GM18873 (cell line): Measurements from ENCODE around the gene RBM3.
"Not testable (repeated sequence)": the region's sequence is repeated elsewhere in the genome, so short reads cannot be mapped to it uniquely, and the experiment has no call there.

Experiments
- ATAC-seq: cut with Tn5 transposase; IDR thresholded peaks from one replicate; pipeline ENCODE4 v1.9.1; 2021; ENCODE audit warnings: mild to moderate bottlenecking, moderate library complexity, moderate number of reproducible peaks; ENCODE audit not compliant: unreplicated experiment, low FRiP score

RBM3 gene

GRCh38 chrX:48574270-48575266 lies at the start of gene RBM3:
Gene RBM3, plus strand, starts transcription at chrX:48574484. Its CDS starts 697 bp downstream, at chrX:48575181.
- ATAC-seq = peak; percentile 53

DNA sequence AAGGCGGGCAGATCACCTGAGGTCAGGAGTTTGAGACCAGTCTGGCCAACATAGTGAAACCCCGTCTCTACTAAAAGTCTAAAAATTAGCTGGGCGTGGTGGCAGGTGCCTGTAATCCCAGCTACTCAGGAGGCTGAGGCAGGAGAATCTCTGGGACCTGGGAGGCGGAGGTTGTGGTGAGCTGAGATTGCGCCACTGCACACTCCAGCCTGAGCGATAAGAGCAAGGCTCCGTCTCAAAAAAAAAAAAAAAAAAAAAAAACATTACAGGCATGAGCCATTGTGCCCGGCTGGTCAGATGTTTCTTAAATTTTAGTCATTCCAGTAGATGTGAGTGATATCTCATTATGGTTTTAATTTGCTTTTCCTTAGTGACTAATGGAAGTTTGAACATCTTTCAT lies 48.4 kb upstream of the RBM3 start:
- not testable (repeated sequence) for ATAC-seq

DNA sequence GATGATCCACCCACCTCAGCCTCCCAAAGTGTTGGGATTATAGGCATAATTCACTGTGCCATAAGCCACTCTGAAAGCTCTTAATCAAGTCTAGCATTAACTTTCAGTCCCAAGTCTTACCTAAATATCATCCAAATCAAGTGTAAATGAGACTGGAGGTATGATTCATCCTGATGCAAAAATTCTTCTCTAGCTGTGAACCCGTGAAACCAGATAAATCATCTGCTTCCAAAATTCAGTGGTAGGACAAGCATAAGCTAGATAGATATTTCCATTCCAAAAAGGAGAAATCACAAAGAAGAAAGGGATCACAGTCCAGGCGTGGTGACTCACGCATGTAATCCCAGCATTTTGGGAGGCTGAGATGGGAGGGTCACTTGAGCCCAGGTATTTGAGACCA lies 43.5 kb upstream of the RBM3 start:
- ATAC-seq = no peak

GRCh38 chrX:48531358-48531959 lies 42.8 kb upstream of the RBM3 start:
- ATAC-seq = no peak

- ATAC-seq = no peak
These were observed 42.1 kb upstream of the RBM3 start for GRCh38 chrX:48532161-48532560.

DNA sequence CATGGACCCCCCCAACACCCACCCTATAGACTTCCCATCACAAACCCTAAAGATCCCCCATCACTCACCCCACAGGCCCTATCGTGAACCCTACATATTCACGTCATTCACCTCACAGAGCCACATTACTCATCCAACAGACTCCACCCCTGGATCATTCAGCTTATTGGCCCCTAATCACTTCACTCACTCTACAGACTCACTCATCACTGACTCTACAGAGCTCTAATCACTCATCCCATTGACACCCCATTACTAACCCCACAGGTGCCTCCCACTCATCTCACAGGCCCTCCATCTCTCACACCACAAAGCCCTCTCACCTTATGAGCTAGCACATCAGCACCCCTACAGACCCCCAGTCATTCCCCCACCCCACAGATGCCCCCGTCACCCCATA lies 41.1 kb upstream of the RBM3 start:
- ATAC-seq = no peak

DNA sequence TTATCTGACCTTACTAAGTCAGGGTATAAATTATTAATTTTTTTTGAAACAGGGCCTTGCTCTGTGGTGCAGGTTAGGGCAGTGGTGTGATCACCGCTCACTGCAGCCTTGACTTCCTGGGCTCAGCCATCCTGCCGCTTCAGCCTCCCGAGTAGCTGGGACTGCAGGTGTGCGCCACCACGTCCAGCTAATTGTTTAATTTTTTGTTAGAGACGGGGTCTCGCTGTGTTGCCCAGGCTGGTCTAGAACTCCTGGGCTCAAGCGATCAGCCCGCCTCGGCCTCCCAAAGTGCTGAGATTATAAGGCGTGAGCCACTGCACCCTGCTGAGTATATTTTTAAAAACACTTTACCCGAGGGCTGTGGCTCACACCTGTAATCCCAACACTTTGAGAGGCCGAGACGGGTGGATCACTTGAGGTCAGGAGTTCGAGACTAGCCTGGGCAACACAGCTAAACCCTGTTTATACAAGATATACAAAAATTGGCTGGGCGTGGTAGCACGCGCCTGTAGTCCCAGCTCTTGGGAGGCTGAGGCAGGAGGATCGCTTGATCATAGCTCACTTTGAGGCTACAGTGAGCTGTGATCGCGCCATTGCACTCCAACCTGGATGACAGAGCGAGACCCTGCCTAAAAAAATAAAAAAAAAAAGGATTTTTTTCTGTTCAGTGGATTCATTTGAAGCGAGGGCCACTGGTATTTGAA lies 35.5 kb upstream of the RBM3 start:
- ATAC-seq = no peak

DNA sequence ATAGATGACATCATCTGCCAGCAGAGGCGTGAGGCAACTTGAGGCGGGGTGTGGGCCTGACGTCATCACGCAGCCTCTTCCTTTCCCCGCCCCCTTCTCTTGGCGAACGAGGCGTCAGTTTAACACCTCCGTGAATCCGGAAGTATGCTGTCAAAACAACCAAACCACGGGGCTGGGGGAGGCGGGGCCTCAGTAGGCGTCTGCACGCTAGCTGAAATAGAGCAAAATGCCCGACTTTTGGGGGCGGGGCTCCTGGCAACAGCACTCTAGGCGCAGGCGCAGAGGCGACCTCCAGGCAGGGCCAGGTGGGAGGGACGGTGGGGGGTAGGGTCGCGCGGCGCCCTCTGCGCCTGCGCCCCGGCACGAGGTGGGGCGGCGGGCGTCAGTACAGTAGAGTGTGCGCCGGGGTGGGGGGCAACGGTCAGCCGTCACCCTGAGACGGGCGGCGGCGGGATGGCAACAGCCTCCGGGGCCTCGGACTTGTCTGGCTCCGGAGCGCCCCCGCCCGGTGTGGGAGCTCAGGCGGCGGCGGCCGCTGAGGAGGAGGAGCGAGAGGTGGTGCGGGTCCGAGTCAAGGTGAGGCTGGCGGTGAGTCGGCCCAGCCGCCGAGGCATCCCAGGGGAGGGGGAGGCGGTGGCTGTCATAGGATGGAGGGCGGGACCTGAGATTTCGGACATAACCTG lies 34.8 kb upstream of the RBM3 start, which contains the start of gene TBC1D25:
Gene TBC1D25 (plus strand): TSS at position 370 of the 683 bp plus-strand sequence. CDS start 84 bp downstream, at position 454.
- ATAC-seq = peak; percentile 51

GRCh38 chrX:48540028-48540375 lies 34.3 kb upstream of the RBM3 start:
- no peak for ATAC-seq

GRCh38 chrX:48540480-48540879 lies 33.8 kb upstream of the RBM3 start:
- ATAC-seq = no peak

DNA sequence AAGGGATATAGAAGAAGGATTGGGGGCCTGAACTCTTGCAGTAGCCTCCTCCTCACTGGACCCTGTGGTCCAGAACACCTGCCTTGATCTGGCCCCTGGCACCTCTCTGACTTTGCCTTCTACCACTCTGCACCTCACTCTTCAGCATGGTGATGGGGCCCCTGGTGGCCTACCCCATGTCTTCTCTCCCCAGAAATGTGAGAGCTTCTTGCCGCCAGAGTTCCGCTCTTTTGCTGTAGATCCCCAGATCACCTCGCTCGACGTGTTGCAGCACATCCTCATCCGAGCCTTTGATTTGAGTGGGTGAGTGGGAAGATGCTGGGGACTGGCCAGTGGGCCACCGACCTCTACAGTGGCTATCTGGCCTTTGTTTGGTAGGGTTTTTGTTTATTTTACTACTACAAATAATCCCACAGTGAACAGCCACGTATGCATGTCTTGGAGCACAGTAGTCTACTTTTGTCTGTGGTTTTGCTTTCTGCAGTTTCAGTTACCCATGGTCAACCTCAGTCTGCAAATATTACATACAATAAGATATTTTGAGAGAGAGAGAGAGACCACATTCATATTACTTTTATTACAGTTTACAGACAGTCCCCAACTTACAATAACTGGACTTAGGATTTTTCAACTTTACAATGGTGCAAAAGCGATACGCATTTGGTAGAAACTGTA lies 33.0 kb upstream of the RBM3 start:
- ATAC-seq = no peak

DNA sequence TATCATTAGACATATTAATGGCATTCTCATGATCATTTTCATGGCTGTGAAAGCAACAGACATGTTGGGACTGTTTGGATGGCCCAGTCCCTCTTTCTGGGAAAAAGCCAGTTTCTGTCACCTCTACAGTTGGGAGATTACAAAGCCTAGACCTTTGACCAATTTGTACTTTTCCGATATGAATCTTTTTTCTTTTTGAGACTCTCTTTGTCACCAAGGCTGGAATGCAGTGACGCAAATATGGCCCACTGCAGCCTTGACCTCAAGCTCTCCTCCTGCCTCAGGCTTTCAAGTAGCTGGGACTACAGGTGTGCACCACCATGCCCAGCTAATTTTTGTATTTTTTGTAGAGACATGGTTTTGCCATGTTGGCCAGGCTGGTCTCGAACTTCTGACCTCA lies 25.4 kb upstream of the RBM3 start:
- ATAC-seq = no peak

DNA sequence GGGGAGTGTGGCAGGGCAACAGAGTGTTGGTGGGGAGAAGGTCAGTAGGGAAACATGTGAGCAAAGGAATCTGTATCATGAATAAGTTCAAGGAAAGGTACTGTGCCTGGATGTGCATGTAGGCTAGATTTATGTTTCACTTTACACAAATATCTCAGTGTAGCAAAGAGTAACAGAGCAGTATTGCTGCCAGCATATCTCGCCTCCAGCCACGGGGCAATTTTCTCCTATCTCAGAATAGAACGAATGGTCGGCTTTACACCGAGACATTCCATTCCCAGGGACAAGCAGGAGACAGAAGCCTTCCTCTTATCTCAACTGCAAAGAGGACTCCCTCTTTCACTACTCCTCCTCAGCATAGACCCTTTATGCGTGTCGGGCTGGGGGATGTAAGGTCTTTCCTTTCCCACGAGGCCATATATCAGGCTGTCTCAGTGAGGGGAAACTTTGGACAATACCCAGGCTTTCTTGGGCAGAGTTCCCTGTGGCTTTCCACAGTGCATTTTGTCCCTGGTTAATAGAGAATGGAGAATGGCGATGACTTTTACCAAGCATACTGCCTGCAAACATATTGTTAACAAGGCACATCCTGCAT lies 18.5 kb upstream of the RBM3 start:
- ATAC-seq = not testable (repeated sequence)

DNA sequence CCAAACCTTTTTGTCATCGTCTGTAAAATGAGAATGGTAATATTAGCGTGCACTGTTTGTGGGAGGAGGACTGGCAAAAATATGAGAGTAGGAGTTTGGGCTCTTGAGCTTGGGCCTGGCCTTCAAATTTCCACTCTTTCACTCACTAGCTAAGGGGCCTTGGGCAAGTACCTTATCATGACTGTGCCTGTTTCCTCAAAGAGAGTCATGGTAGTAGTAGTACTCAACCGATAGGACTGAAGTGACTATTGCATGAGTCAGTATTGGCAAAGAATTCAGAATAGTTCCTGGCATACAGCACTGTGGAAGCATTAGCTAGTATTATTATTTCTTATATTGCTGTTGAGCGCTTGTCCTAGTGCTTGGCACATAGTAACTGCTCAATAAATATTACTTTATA lies 16.0 kb upstream of the RBM3 start:
- ATAC-seq = no peak

GRCh38 chrX:48559636-48560035 lies 14.6 kb upstream of the RBM3 start:
- ATAC-seq = no peak

GRCh38 chrX:48560056-48560455 lies 14.2 kb upstream of the RBM3 start:
- no peak for ATAC-seq

DNA sequence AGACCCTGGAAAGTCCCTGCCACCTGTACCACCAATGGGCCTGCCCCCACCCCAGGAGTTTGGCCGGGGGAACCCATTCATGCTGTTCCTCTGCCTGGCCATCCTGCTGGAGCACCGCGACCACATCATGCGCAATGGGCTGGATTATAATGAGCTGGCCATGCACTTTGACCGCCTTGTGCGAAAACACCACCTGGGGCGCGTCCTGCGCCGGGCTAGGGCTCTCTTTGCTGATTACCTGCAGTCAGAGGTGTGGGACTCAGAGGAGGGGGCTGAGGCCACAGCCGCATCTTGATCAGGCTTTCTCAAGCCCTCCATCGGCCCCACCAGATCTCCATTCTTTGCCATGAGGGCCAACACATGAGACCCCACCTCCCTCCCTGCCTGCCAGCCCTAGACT lies 13.6 kb upstream of the RBM3 start:
- no peak for ATAC-seq

DNA sequence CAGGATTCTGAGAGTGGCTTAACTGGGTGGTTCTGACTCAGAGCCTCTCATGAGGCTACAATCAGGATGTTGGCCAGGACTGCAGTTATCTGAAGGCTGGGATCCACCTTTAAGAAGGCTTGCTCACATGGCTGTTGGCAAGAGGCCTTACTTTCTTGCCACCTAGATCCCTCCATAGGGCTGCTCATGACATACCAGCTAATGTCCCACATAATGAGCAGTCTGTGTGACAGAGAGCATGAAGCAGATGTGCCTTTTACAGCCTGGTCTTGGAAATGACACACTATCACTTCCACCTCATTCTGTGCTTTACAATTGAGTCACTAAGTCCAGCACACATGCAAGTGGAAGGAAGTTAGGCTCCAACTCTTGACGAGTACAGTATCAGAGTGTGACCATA lies 4.3 kb upstream of the RBM3 start:
- no peak for ATAC-seq

DNA sequence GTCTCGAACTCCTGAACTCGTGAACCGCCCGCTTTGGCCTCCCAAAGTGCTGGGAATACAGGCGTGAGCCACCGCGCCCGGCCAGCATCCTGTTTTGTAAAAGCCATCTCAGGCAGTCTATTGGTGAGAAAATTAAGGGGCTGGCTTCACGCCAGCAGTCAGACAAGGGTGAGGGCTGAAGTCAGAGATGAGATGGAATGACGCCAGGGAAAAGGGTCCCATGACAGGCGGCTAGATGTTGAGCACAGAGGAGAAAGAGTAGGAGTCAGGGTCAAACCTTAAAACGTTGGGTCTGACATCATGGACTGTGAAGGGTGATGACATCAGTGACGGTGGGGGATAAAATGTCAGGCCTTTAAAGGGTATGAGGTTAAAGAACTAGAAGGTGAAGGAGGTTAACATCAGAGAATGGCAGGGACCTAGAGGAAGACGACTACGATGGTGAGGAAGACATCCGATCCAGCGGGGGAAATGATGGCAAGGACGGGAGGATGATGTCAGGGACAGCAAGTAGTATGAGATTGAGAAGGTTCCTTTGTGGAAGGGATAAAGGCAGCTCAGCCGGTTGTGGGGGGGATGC lies 504 bp upstream of the RBM3 start:
- no peak for ATAC-seq
